Measurements from ENCODE around the gene LCLAT1.

The LCLAT1 gene

DNA sequence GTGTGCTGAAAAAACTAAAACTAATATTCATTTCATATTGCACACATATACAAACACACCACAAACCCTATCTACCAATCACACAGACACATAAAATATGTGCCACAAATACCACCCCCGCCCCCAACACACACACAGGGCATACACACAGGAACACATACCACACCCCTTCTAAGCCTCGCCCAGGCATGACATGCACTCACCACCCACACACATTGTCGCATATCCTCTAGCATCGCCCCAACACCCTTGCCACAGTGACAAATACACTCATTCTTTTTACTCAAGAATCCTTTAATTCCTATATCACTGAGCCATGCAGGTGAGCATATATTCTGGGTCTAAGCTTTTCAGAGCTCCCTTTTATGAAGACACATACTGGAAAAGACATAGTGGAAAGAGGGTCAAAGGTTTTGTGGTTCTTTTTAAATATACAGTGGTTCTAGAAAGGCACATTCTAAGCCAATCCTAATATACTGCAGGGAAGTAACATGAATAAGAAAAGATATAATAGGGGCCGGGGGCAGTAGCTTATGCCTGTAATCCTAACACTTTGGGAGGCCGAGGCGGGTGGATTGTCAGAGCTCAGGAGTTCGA lies 24.5 kb upstream of the LCLAT1 start:
- peak; percentile 49 to 86 for DNase-seq (ENCODE audit: low read depth in 1 of 2, low spot score in 1 of 2)

DNA sequence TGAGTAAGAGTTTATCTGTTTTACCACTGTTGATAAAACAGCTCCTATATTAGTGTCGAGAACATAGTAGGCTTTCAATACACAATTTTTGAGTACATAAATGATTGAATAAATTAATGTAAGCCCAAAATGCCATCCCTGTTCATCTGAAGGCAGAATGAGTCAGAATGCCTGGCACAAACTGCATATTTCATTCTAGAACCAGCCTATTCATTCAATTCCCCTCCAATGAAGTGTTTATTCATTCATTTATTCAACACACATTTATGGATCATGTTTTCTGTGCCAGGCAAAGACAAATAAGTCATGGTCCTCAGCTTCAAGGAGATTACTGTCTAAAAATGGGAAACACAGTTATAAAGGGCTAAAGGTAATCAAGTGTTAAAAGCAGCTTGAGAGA lies 22.8 kb upstream of the LCLAT1 start:
- DNase-seq (ENCODE audit: low read depth in 1 of 2, low spot score in 1 of 2): no peak

DNA sequence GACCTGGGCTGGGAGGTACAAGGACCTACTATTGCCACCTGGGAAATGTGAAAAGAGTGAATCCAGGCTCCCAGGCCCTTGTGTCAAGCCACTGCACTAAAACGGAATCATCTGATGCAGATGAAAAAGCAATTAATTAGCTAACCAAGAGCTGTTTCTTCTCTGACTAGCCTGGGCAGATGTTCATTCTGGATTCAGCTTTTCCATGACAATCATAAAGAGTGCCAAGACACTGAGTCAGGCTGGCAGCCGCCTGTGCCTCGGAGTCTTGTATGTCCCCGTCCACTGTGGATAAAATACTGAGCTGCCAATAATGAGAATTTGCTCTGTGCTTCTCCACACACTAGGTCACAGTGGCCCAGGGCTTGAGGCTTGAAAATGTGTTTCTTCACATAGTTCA lies 21.7 kb upstream of the LCLAT1 start:
- no peak for DNase-seq (ENCODE audit: low read depth in 1 of 2, low spot score in 1 of 2)

DNA sequence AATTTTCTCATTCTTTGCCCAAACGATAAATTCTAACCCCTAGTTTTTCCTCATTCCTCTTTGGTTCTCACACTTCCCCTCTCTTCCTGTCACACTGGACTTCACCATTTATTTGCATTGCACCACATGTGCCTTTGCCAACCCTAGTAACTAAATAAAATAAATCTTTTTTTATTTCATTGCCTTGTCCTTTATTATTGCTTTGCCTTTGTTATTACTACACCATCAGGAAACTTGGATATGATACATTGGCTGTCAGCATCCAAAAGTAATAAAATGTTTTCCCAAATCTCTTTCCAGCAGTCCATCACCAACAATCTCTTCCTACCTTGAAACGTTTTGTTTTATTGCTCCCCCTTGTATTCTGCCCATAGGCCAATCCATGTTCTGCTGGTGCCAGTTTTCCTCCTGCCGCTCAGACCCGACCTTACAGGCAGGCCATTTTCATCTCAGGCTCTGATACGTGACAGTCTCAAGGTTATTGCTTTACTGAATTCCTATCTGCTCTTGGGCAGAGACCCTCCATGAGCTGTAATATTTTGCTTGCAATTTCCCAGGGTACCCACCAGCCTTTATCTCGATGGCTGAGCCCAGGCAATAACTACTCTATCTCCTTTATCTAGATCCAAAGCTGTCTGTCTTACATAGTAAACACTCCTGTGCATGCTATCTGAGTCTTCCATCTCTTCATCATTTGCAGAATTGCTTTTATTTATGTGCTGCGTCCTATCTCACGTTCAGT lies 19.3 kb upstream of the LCLAT1 start:
- no peak for DNase-seq (ENCODE audit: low read depth in 1 of 2, low spot score in 1 of 2)

DNA sequence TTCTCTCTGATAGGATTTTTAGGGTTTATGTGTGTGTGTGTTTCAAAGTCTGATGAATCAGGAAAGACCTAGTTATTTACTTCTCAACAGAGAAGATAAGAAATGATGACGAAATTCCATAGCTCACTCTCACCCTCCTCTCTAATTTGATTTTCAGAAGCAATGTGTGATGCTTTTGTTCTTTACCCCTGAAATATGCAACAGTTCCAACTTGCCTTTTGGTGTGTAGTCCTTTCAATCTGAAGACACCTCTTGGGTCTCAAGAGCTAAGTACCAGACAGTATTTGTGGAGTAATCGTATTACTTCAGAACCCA lies 18.7 kb upstream of the LCLAT1 start:
- DNase-seq (ENCODE audit: low read depth in 1 of 2, low spot score in 1 of 2): no peak

GRCh38 chr2:30428827-30429461 lies 18.1 kb upstream of the LCLAT1 start:
- no peak for DNase-seq (ENCODE audit: low read depth in 1 of 2, low spot score in 1 of 2)

DNA sequence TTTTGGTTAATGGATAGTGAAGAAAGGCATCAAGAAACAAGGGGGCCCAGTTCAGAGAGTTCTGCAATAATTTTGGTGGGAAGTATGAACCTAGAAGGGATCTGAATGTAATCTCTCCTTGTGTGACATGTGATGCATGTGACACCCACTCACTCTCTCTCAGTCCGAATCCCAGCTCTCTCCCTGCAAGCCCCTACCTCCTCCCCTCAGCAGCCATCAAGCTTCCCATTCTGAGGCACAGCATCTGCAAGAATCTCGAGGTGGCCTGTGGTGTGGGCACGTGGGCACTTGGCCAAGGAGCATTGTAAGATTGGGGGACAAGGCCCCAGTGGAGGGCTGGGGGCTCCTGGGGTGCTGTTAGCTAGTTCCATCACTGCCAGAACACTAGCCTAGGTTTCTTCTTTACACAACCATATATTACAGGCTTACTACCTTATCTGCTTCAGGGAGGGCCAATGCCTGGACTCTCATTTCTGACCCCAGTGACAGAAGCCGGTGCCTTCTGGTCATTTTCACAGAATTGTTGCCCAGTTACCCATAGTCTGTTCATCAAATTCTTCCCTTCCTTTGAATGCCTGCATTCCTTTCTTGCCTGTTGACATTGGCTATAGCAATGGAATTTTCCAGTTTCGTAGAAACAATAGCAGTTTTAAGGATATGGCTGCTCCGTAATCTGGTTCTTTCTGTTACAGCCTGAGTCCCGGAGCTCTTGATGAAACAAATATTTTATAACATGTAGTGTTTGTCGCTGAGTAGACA lies 13.3 kb upstream of the LCLAT1 start:
- no peak for DNase-seq (ENCODE audit: low read depth in 1 of 2, low spot score in 1 of 2)

GRCh38 chr2:30434708-30435107 lies 12.3 kb upstream of the LCLAT1 start:
- DNase-seq (ENCODE audit: low read depth in 1 of 2, low spot score in 1 of 2): no peak

GRCh38 chr2:30436859-30437435 lies 10.1 kb upstream of the LCLAT1 start:
- DNase-seq (ENCODE audit: low read depth in 1 of 2, low spot score in 1 of 2): no peak

DNA sequence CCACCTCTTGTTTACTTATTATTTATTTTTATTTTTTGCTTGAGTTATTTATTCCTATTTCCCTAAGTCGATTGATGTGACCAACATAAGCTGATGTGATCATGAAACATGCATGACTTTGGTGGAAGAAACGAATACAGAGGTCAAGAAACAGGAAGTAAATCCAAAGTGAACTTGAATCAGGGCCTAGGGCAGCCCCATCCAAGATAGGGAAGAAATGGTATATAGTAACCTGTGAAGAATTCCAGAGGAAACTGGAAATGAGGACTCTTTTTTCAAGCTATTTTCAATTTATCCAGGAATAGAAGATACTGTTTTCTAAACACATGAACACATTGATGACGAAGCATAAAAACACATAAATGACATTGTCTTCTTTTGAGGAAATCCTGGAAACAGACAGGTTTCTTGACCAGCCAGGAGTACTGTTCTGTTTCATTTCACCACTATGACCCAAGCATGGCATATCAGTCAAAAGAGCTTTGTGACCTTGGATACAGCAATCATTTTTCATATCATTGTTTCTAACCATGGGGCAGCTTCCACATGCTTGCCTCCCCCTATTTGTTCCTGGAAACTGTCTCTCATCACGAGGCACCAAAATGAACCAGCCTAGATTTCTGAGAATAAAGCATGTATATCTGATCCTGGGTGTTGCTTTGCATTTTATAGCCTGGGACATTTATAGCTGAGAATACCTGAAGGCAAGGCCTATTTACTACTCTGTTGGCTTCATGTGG lies 9.1 kb upstream of the LCLAT1 start:
- DNase-seq (ENCODE audit: low read depth in 1 of 2, low spot score in 1 of 2): no peak

DNA sequence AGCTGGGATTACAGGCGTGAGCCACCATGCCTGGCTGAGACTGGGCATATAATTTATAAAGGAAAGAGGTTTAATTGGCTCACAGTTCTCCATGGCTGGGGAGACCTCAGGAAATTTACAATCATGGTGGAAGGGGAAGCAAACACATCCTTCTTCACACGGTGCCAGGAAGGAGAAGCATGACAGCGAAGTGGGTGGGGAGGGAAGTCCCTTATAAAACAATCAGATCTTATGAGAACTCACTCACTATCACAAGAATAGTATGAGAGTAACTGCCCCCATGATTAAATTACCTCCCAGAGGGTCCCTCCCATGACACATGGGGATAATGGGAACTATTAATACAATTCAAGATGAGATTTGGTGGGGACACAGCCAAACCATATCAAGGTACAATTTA lies 7.8 kb upstream of the LCLAT1 start:
- no peak for DNase-seq (ENCODE audit: low read depth in 1 of 2, low spot score in 1 of 2)

DNA sequence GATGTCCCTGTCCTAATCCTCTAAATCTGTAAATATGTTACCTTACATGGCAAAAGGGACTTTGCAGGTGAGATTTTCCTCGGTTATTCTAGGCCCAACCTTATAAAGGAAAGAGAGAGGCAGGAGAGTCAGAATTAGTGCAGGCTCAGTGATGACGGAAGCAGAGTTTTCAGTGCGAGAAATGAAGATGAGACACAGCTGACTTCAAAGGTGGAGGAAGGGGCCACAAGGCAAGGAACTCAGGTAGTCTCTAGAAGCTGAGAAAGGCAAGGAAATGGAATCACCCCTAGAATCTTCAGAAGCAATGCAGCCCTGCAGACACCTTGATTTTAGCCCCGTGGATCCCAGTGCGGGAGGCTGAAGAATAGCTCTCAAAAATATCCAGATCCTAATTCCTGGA lies 7.2 kb upstream of the LCLAT1 start:
- no peak for DNase-seq (ENCODE audit: low read depth in 1 of 2, low spot score in 1 of 2)

GRCh38 chr2:30441023-30441422 lies 6.0 kb upstream of the LCLAT1 start:
- DNase-seq (ENCODE audit: low read depth in 1 of 2, low spot score in 1 of 2): no peak

GRCh38 chr2:30443081-30443480 lies 4.0 kb upstream of the LCLAT1 start:
- DNase-seq (ENCODE audit: low read depth in 1 of 2, low spot score in 1 of 2): no peak

DNA sequence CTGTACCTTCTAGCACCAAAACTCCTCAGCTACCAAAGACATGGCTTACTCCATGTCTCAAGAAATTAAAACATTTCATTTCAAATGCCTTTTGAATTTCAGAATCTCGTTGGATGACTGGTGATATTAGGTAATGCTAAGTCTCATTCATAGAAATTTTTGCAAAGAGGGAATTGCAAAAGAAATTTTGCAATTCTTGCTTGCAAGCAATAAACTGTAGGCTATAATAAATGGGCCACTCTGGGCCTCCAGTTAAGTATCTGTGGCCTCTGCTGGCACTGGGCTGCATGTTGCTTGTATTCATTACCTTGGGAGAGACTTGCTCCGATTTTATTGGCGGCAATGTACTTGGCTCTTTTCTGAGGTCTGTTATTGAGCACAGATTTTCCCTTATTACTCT lies 2.8 kb upstream of the LCLAT1 start:
- no peak for DNase-seq (ENCODE audit: low read depth in 1 of 2, low spot score in 1 of 2)

DNA sequence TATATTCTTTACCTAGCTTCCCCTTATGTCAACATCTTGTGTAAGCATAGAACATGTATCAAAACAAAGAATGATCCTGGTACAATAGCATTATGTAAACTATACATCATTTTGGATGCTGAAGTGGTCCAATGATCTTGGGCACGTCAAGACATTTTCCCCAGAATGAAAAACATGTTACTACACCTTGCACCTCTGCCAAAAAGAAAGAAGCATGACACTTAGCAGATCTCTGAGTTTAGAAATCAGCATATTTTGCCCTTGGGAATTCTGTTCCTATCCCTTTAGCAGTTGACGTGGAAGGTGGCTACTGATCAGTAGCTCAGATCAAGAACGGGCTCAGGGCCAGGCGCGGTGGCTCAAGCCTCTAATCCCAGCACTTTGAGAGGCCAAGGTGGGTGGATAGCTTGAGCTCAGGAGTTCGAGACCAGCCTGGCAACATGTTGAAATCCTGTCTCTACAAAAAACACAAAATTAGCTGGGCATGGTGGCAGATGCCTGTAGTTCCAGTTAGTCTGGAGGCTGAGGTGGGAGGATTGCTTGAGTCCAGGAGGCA lies 1.7 kb upstream of the LCLAT1 start:
- DNase-seq (ENCODE audit: low read depth in 1 of 2, low spot score in 1 of 2): no peak

- DNase-seq (ENCODE audit: low read depth in 1 of 2, low spot score in 1 of 2): no peak
These were observed 371 bp upstream of the LCLAT1 start for GRCh38 chr2:30446602-30447148.

- no peak for DNase-seq (ENCODE audit: low read depth in 1 of 2, low spot score in 1 of 2)
These were observed 1.3 kb downstream of the LCLAT1 start for GRCh38 chr2:30448308-30448707.

GRCh38 chr2:30448866-30449265 lies 1.8 kb downstream of the LCLAT1 start:
- no peak for DNase-seq (ENCODE audit: low read depth in 1 of 2, low spot score in 1 of 2)

- DNase-seq (ENCODE audit: low read depth in 1 of 2, low spot score in 1 of 2): no peak
These were observed 3.0 kb downstream of the LCLAT1 start for GRCh38 chr2:30450025-30450424.
